ENCODE results near the gene ZNF853. TPM values are rescaled to one million over a fixed set of nuclear protein-coding genes. Genes with fewer than 3 reads are reported as not detected.

Gene ZNF853
- polyA plus RNA-seq, 1 experiment: 2.0 TPM

- ChIA-PET CTCF (interaction anchor here (0.7 to 2.4 kb wide), 18 partner anchors 8 to 341 kb away, joined by 3 to 18 read pairs (median 4); partner anchors contain the start of gene ZDHHC4), POLR2A (no interaction called here)
- no peaks in the 10 kb centered on the region for H3K27me3 ChIP-seq (ENCODE audit: control insufficient read depth, insufficient read depth, low read length)
- no peak for DNase-seq (ENCODE audit: low read depth)
- peaks cover 13% of the 10 kb centered on the region for H3K36me3 ChIP-seq (ENCODE audit: control insufficient read depth, insufficient read depth, low read length)
- H3K4me3 ChIP-seq (ENCODE audit: low read depth, low read length): peak within 1 kb of the TSS; percentile 91
- TF ChIP-seq CTCF (IDR thresholded peaks at IDR 0.05; ENCODE audit: insufficient read depth, low read depth, low read length): 0 out of 2 replicates have a peak, but pooled peaks have one; percentile 10
Measured at GRCh38 chr7:6589829-6590644, 25.4 kb upstream of the ZNF853 start, which contains the start of gene INTS15. TSS of gene INTS15 (plus strand) at chr7:6590021. CDS start at chr7:6590284, 263 bp downstream.

GRCh38 chr7:6590645-6591110 is 24.7 kb upstream of the ZNF853 start:
- Histone ChIP-seq H3K27me3 (ENCODE audit: control insufficient read depth, insufficient read depth, low read length) (no peaks in the 10 kb centered on the region), H3K36me3 (ENCODE audit: control insufficient read depth, insufficient read depth, low read length) (peaks cover 17% of the 10 kb centered on the region), H3K4me3 (ENCODE audit: low read depth, low read length) (peak overlapping the region; percentile 91)
- ChIA-PET POLR2A (no interaction called here), CTCF (interaction anchor here (0.8 to 2.4 kb wide), 11 partner anchors 10 to 340 kb away, joined by 3 to 18 read pairs (median 4); partner anchors contain the start of gene ZDHHC4)
- no peak for TF ChIP-seq CTCF (IDR thresholded peaks at IDR 0.05; ENCODE audit: insufficient read depth, low read depth, low read length)
- DNase-seq (ENCODE audit: low read depth): no peak

- ChIA-PET CTCF (no interaction called here), POLR2A (no interaction called here)
- Histone ChIP-seq H3K4me3 (ENCODE audit: low read depth, low read length) (no peak overlapping the region), H3K36me3 (ENCODE audit: control insufficient read depth, insufficient read depth, low read length) (peaks cover 29% of the 10 kb centered on the region), H3K27me3 (ENCODE audit: control insufficient read depth, insufficient read depth, low read length) (no peaks in the 10 kb centered on the region)
- TF ChIP-seq CTCF (IDR thresholded peaks at IDR 0.05; ENCODE audit: insufficient read depth, low read depth, low read length): no peak
- DNase-seq (ENCODE audit: low read depth): no peak
Measured at GRCh38 chr7:6600093-6600492, 15.3 kb upstream of the ZNF853 start.

- Histone ChIP-seq H3K27me3 (ENCODE audit: control insufficient read depth, insufficient read depth, low read length) (no peaks in the 10 kb centered on the region), H3K36me3 (ENCODE audit: control insufficient read depth, insufficient read depth, low read length) (peaks cover 16% of the 10 kb centered on the region), H3K4me3 (ENCODE audit: low read depth, low read length) (no peak overlapping the region)
- POLR2A ChIA-PET: no interaction called here
- no peak for TF ChIP-seq CTCF (IDR thresholded peaks at IDR 0.05; ENCODE audit: insufficient read depth, low read depth, low read length)
- CTCF ChIA-PET: interaction anchor here (0.9 kb wide), 1 partner anchor 27 kb away, joined by 5 read pairs; the partner anchor contains the start of gene ZDHHC4
- DNase-seq (ENCODE audit: low read depth): no peak
Measured at GRCh38 chr7:6604458-6604857, 11.0 kb upstream of the ZNF853 start.

GRCh38 chr7:6606866-6607583 is 8.4 kb upstream of the ZNF853 start:
- Histone ChIP-seq H3K36me3 (ENCODE audit: control insufficient read depth, insufficient read depth, low read length) (peaks cover 9% of the 10 kb centered on the region), H3K27me3 (ENCODE audit: control insufficient read depth, insufficient read depth, low read length) (no peaks in the 10 kb centered on the region), H3K4me3 (ENCODE audit: low read depth, low read length) (no peak overlapping the region)
- no peak for DNase-seq (ENCODE audit: low read depth)
- ChIA-PET CTCF (no interaction called here), POLR2A (no interaction called here)
- no peak for TF ChIP-seq CTCF (IDR thresholded peaks at IDR 0.05; ENCODE audit: insufficient read depth, low read depth, low read length)
